Trophoblast cell (in vitro differentiated cells and primary cell): Measurements from ENCODE around the gene PBRM1.

Experiments
- DNase-seq, 2 donors: peaks; one replicate each; pipeline ENCODE4 v3.0.0-alpha.2; 2016
- H2AFZ ChIP-seq: 2 replicates; pipeline ENCODE4 v1.6.1; 2013; ENCODE audit warnings: low read length, moderate library complexity, mild to moderate bottlenecking; ENCODE audit not compliant: insufficient read depth, poor library complexity
- H2AK5ac ChIP-seq: 2 replicates; pipeline ENCODE4 v1.6.1; 2013; ENCODE audit warnings: mild to moderate bottlenecking, low read length
- H2BK120ac ChIP-seq: 2 replicates; pipeline ENCODE4 v1.6.1; 2013; ENCODE audit warnings: low read length, mild to moderate bottlenecking, moderate library complexity; ENCODE audit not compliant: insufficient read depth, poor library complexity
- H2BK12ac ChIP-seq: 2 replicates; pipeline ENCODE4 v1.6.1; 2013; ENCODE audit warnings: mild to moderate bottlenecking, low read length, moderate library complexity
- H2BK5ac ChIP-seq: 2 replicates; pipeline ENCODE4 v1.6.1; 2013; ENCODE audit warnings: low read length, low read depth, moderate library complexity, mild to moderate bottlenecking; ENCODE audit not compliant: poor library complexity
- H3K14ac ChIP-seq: 2 replicates; pipeline ENCODE4 v1.6.1; 2013; ENCODE audit warnings: mild to moderate bottlenecking, low read length
- H3K18ac ChIP-seq: 2 replicates; pipeline ENCODE4 v1.6.1; 2013; ENCODE audit warnings: mild to moderate bottlenecking, low read length
- H3K23ac ChIP-seq: 2 replicates; pipeline ENCODE4 v1.6.1; 2013; ENCODE audit warnings: low read length
- H3K27ac ChIP-seq: 2 replicates; pipeline ENCODE4 v1.5.1; 2013; ENCODE audit warnings: low read depth, mild to moderate bottlenecking, inconsistent platforms, low read length, moderate library complexity
- H3K27me3 ChIP-seq: 2 replicates; pipeline ENCODE4 v1.6.1; 2013; ENCODE audit warnings: inconsistent platforms, mild to moderate bottlenecking, low read length, moderate library complexity; ENCODE audit not compliant: insufficient read depth
- H3K36me3 ChIP-seq, 2 experiments: 1 replicate in 1 of 2; 2 replicates in 1 of 2; pipeline ENCODE4 v1.6.1; 2013; ENCODE audit warnings: low read length in 2 of 2, mild to moderate bottlenecking in 2 of 2, moderate library complexity in 1 of 2; ENCODE audit not compliant: insufficient read depth in 2 of 2, control insufficient read depth in 1 of 2
- H3K4ac ChIP-seq: 2 replicates; pipeline ENCODE4 v1.6.1; 2013; ENCODE audit warnings: low read depth, mild to moderate bottlenecking, low read length, moderate library complexity
- H3K4me1 ChIP-seq, 2 experiments: 1 replicate in 1 of 2; 2 replicates in 1 of 2; pipeline ENCODE4 v1.6.1; 2013; ENCODE audit warnings: low read length in 2 of 2, mild to moderate bottlenecking in 2 of 2, moderate library complexity in 1 of 2; ENCODE audit not compliant: insufficient read depth in 2 of 2, control insufficient read depth in 1 of 2
- H3K4me2 ChIP-seq: 2 replicates; pipeline ENCODE4 v1.6.1; 2013; ENCODE audit warnings: inconsistent platforms, mild to moderate bottlenecking, low read length, moderate library complexity
- H3K4me3 ChIP-seq: 2 replicates; pipeline ENCODE4 v1.5.1; 2013; ENCODE audit warnings: mild to moderate bottlenecking, low read depth, low read length, inconsistent platforms
- H3K79me1 ChIP-seq: one replicate; pipeline ENCODE4 v1.6.1; 2013; ENCODE audit warnings: low read length
- H3K79me2 ChIP-seq: 2 replicates; pipeline ENCODE4 v1.6.1; 2013; ENCODE audit warnings: low read length, mild to moderate bottlenecking; ENCODE audit not compliant: control insufficient read depth, insufficient read depth, poor library complexity
- H3K9ac ChIP-seq: 2 replicates; pipeline ENCODE4 v1.6.1; 2013; ENCODE audit warnings: mild to moderate bottlenecking, low read length
- H3K9me3 ChIP-seq: 2 replicates; pipeline ENCODE4 v1.6.1; 2013; ENCODE audit warnings: low read depth, mild to moderate bottlenecking, control low read depth, inconsistent platforms, low read length; ENCODE audit not compliant: insufficient read depth
- H4K12ac ChIP-seq: 2 replicates; pipeline ENCODE4 v1.6.1; 2013; ENCODE audit warnings: low read depth, mild to moderate bottlenecking, low read length, moderate library complexity
- H4K8ac ChIP-seq: 2 replicates; pipeline ENCODE4 v1.6.1; 2013; ENCODE audit warnings: low read depth, mild to moderate bottlenecking, low read length, moderate library complexity
- H4K91ac ChIP-seq: one replicate; pipeline ENCODE4 v1.6.1; 2013; ENCODE audit warnings: low read depth, mild to moderate bottlenecking, low read length, moderate library complexity
- whole genome bisulfite sequencing: extraction: QIAGEN DNeasy Blood & Tissue Kit; methylation state at CpG from one replicate; pipeline ENCODE4 v1.1.7; 2013; ENCODE audit warnings: missing lambda C conversion rate; ENCODE audit not compliant: insufficient read length, insufficient coverage; ENCODE audit errors: extremely low coverage; 5-methylcytosine and 5-hydroxymethylcytosine counted together

PBRM1 gene

DNA sequence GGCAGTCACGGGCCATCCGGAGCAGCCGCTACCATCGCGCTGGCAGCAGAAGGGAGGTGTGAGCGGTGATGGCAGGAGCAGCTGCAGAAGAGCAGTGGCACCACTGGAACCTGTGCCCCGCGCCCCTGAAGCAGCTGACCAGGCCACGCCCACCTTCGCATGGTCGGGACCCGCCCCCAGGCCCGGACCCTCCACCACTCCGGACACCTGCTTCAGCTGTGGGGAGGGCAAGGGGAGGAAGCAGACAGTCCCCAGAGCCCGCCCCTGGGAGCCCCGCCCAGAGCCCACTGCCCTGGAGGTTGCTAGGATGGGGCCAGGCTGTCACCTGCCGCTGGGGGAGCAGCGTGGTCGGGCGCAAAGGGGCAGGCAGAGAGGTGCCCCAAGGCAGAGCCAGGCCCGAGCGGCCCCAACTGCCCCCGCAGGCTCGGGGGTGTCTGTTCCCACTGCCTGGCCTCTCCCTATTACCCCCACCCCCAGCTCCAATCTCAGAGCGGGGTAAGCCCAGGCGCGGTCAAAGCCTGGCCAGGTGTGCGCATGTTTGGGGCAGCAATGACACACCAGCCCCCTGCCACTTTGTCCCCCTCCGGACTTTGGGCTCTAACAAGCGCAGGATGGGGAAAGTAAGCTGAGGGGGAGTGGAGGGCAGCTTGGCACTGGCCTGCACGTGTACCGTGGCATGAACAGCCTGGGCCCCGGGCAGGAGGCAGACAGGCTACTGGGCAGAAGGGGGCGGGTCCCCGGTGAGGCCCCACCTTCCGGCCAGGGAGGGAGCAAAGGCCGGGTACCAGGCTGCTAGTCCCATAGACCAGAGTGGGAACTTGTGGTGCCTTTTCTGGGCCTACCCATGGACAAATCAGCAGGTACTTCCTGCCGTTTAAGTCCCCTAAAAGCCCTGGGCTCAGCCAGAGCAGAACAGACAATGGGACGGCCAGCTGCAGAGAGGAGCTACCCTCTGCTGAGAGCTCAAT is 28.9 kb upstream of the PBRM1 start:
- Histone ChIP-seq H3K27ac (no peak overlapping the region), H3K36me3 (peaks cover 3% of the 10 kb centered on the region in 2 experiments), H2AK5ac (no peak overlapping the region), H3K79me2 (no peaks in the 10 kb centered on the region), H4K91ac (no peak overlapping the region), H2BK12ac (no peak overlapping the region), H3K4ac (no peak overlapping the region), H2BK120ac (no peak overlapping the region), H3K4me1 (peaks cover 5 to 8% of the 10 kb centered on the region in 2 experiments), H3K4me2 (peak overlapping the region; percentile 58), H4K12ac (no peak overlapping the region), H4K8ac (peak overlapping the region; percentile 19), H2BK5ac (no peak overlapping the region), H3K14ac (no peak overlapping the region), H3K18ac (no peak overlapping the region), H2AFZ (no peak overlapping the region), H3K9ac (no peak overlapping the region), H3K23ac (no peak overlapping the region), H3K4me3 (peak overlapping the region; percentile 4), H3K79me1 (no peaks in the 10 kb centered on the region), H3K27me3 (no peaks in the 10 kb centered on the region), H3K9me3 (peaks cover 2% of the 10 kb centered on the region)
- no CpG with 5 or more reads among the region's 39 CpGs for WGBS
- DNase-seq = no peak

GRCh38 chr3:52712291-52713212 is 26.8 kb upstream of the PBRM1 start:
- Histone ChIP-seq H4K12ac (no peak overlapping the region), H3K4me1 (peaks cover 5 to 8% of the 10 kb centered on the region in 2 experiments), H3K36me3 (peaks cover 3 to 6% of the 10 kb centered on the region in 2 experiments), H4K8ac (no peak overlapping the region), H3K23ac (no peak overlapping the region), H3K9me3 (peaks cover 2% of the 10 kb centered on the region), H3K4ac (no peak overlapping the region), H2BK12ac (no peak overlapping the region), H3K27ac (no peak overlapping the region), H3K14ac (no peak overlapping the region), H3K18ac (no peak overlapping the region), H3K79me1 (no peaks in the 10 kb centered on the region), H2BK120ac (no peak overlapping the region), H3K4me3 (no peak overlapping the region), H2BK5ac (no peak overlapping the region), H2AK5ac (no peak overlapping the region), H3K27me3 (no peaks in the 10 kb centered on the region), H4K91ac (no peak overlapping the region), H3K4me2 (no peak overlapping the region), H3K9ac (no peak overlapping the region), H3K79me2 (no peaks in the 10 kb centered on the region), H2AFZ (no peak overlapping the region)
- DNase-seq = no peak
- no CpG with 5 or more reads among the region's 17 CpGs for WGBS

DNA sequence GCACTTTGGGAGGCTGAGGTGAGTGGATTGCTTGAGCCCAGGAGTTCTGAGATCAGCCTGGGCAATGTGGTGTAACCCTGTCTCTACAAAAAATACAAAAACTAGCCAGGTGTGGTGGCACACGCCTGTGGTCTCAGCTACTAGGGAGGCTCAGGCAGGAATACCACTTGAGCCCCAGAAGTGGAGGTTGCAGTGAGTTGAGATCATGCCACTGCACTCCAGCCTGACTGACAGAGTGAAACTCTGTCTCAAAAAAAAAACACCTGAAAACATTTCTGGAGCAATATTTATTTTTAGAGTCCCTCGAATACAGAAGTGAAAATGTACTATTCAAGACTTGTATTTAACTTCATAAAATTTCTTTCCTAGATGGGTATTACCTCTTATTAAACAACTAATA is 24.8 kb upstream of the PBRM1 start:
- H3K4me3 ChIP-seq = no peak overlapping the region
- no peak overlapping the region for H3K14ac ChIP-seq
- H3K4me2 ChIP-seq = no peak overlapping the region
- no peak overlapping the region for H3K9ac ChIP-seq
- no peak overlapping the region for H3K18ac ChIP-seq
- no peak overlapping the region for H2AFZ ChIP-seq
- no peak overlapping the region for H4K91ac ChIP-seq
- H3K79me2 ChIP-seq = peaks cover 6% of the 10 kb centered on the region
- peaks cover 2 to 3% of the 10 kb centered on the region in 2 experiments for H3K36me3 ChIP-seq
- WGBS = no CpG with 5 or more reads among the region's 2 CpGs
- no peak overlapping the region for H2AK5ac ChIP-seq
- H2BK5ac ChIP-seq = no peak overlapping the region
- H3K4ac ChIP-seq = no peak overlapping the region
- peaks cover 5 to 11% of the 10 kb centered on the region in 2 experiments for H3K4me1 ChIP-seq
- DNase-seq = no peak
- no peak overlapping the region for H4K12ac ChIP-seq
- H3K23ac ChIP-seq = no peak overlapping the region
- H3K27me3 ChIP-seq = no peaks in the 10 kb centered on the region
- H3K9me3 ChIP-seq = peaks cover 6% of the 10 kb centered on the region
- H4K8ac ChIP-seq = no peak overlapping the region
- H3K79me1 ChIP-seq = peaks cover 7% of the 10 kb centered on the region
- no peak overlapping the region for H2BK12ac ChIP-seq
- H3K27ac ChIP-seq = no peak overlapping the region
- no peak overlapping the region for H2BK120ac ChIP-seq

DNA sequence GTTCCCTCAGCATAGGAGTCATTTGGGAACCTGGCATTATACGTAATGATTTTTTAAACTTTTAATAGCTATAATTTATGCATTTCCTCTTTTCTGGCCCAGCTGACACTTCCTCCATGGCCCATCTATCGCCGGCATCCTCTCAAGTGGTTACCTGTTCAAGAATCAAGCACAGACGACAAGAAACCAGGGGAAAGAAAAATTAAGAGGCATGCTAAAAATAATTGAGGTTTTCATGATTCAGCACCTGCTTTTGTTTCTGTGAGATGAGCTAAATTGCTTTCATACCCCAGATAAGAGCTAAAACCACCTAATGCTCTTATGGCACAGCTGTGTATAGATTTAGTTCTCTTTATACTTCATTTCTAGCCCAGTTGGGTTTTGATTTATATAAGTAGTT is 21.9 kb upstream of the PBRM1 start:
- Histone ChIP-seq H3K18ac (no peak overlapping the region), H3K27me3 (no peaks in the 10 kb centered on the region), H2AK5ac (no peak overlapping the region), H3K9ac (no peak overlapping the region), H3K23ac (no peak overlapping the region), H3K4ac (no peak overlapping the region), H4K12ac (no peak overlapping the region), H3K4me3 (no peak overlapping the region), H3K4me2 (no peak overlapping the region), H3K9me3 (peaks cover 4% of the 10 kb centered on the region), H3K4me1 (peaks cover 3 to 8% of the 10 kb centered on the region in 2 experiments), H4K8ac (no peak overlapping the region), H3K27ac (no peak overlapping the region), H3K14ac (no peak overlapping the region), H2BK120ac (no peak overlapping the region), H2AFZ (no peak overlapping the region), H4K91ac (no peak overlapping the region), H3K79me1 (peaks cover 13% of the 10 kb centered on the region), H2BK12ac (no peak overlapping the region), H3K79me2 (peaks cover 10% of the 10 kb centered on the region), H3K36me3 (peaks cover under 1 to 2% of the 10 kb centered on the region in 2 experiments), H2BK5ac (no peak overlapping the region)
- DNase-seq = no peak
- no CpG with 5 or more reads among the region's 4 CpGs for WGBS
